Measurements from ENCODE around the gene INS. TPM values are rescaled to one million over a fixed set of nuclear protein-coding genes. Genes with fewer than 3 reads are reported as not detected.

INS gene
- polyA plus RNA-seq, 3 donors: not detected

DNA sequence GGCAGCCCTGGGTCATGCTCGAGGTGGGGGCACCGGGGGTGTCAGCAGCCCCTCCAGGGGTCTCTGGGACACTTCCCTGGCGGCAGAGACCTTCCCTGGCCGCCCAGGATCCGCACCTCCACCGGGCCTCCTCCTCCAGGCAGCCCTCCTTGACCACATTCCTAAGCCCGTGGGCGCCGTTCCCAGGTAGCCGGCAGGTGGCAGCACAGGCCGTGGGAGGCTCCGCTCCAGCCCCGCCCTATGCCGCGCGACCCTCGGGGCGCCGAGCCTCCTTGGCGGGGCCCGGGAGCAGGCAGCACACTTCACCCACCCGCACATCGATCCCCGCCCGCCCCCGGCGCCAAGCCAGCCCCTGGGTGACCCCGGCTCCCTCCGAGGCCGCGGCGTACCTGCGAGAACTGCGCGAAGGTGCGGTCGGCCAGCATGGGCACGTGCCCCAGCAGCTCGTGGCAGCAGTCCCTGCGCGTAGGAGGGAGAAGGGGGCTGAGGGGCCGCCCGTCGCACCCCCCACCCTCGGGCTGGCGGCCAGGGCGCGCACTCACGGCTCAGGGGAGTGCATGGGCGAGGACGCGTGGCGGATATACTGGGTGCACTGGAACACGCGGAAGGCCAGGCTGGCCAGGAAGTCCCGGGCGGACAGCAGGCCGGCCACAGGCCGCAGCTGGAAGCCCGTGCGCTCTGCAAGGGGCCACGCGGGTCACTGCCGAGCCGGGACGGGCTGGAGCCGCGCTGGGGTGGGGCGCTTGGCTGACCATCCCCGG, 5.3 kb upstream of the INS start:
- no peak for DNase-seq

DNA sequence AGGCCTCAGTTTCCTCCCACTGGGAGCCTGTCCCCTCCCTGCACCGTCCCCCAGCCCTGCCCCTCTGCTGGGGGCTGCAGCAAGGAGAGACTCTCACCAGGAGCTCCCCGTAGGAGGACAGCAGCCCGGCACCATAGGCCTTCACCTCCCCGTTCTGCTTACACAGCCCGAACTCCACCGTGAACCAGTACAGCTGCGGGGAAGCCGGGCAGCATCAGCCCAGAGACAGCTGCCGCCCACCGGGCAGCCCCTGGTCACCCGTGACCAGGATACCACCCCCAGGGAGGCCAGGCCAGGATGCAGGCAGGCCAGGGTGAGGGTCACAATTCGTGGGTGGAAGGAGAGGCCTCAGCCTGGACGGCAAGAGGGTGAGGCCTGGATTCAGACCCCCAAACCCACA, 4.6 kb upstream of the INS start:
- DNase-seq: no peak

DNA sequence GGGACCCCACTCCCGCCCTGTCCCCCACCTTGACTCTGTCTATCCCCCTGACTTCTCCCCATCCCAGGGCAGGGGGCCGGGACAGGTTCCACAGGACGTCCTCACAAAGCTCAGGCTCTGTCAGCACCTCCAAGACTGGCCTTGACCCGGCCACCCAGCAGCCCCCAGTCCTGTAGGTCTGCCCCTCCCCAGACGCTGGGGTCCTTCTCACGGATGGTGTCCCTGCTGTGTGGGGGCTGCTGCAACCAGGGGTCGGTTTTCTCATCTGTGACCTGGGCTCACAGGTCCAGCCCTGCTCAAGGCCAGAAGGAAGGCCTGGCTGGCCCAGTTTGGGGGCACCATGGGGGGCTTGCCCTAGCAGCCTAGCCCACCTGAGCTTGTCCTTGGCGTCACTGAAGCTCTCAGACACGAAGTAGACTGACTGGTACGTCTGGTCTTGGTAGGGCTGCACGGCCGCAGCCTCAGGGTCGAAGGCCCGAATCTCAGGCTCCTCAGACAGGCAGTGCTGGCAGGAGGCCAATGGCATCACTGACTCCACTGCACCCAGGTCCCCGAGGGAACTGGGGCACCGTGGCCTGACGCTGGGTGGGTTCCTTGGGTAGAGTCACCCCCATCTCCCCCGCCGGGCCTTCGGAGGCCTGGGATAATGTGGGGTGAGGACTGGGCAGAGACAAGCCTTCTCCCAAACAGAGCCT, 4.0 kb upstream of the INS start:
- no peak for DNase-seq

DNA sequence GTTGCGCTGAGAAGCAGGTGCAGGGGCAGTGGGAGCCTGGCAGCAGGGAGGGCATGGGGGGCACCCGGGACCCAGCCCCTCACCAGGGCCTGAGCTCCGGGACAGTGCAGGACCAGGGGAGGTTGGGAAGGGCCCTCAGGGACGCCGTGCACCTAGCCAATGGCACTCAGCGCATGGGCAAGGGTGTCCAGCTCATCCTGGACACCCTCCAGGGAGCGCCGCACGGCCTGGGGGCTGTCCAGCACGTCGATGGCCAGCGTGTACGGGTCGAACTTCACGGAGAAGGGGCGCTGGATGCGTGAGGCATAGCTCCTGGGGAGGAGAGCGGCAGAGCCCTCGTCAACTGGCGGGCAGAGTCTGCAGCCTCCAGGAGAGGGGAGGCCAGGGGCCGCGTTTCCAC, 3.1 kb upstream of the INS start:
- DNase-seq: no peak

DNA sequence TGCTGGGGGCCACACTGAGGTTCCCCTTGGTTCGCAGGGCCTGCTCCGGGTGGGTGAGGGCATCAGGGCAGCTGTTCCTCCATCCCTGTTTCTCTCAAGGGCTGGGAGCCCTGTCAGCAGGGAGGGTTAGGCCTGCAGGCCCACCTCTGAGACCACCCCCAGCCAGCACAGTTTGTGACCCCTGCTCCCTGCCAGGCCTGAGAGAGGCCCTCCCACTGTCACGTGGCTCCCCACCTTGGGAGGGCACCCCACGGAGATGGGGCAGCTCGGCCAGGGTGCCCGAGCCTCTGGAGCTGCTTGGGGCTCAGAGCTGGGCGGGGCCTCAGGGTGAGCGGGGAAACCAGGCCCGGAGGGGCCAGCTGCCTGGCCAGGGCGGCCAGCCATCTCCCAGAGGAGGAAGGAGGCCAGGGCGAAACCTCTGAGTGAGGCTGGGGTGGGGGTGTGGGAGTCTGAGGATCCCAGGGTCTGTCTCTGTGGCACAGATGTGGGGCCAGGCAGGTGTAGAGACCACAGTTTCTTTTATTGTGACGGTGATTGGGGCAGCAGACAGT, 2.5 kb upstream of the INS start:
- no peak for DNase-seq

DNA sequence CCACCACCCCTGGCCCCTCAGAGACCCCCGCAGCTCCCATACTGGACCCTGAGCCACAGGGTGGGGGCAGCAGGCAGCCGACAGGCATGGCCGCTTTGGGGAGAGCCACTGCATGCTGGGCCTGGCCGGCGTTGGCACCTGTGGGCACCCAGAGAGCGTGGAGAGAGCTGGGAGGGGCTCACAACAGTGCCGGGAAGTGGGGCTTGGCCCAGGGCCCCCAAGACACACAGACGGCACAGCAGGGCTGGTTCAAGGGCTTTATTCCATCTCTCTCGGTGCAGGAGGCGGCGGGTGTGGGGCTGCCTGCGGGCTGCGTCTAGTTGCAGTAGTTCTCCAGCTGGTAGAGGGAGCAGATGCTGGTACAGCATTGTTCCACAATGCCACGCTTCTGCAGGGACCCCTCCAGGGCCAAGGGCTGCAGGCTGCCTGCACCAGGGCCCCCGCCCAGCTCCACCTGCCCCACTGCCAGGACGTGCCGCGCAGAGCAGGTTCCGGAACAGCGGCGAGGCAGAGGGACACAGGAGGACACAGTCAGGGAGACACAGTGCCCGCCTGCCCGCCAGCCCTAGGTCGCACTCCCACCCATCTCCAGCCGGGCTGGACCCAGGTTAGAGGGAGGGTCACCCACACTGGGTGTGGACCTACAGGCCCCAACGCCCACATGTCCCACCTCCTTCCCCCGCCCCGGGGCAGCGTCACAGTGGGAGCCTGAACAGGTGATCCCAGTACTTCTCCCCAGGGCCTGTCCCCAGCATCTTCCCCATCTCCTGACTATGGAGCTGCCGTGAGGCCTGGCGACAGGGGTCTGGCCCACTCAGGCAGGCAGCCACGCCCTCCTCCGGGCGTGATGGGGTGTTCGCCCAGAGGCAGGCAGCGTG, 1.2 kb downstream of the INS start:
- DNase-seq: no peak

DNA sequence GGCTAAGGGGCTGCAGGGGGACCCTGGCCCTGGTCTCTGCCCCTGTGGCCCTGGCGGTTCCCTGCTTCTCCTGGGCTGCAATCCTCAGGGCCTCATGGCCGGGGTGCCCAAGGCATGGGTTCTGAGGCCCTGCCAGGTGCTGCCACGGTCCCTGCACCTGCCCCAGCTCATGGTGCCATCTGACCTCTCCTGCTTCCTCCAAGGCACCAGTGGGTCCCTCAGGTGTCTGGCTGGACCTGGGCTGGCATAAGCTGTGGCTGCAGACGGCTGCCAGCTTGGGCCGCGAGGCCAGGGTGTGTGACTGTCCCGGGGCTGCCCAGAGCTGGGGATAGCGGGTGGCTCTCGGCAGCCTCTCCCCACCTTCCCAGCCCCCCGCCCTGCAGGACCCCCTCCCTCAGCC, 2.0 kb downstream of the INS start:
- DNase-seq: no peak

DNA sequence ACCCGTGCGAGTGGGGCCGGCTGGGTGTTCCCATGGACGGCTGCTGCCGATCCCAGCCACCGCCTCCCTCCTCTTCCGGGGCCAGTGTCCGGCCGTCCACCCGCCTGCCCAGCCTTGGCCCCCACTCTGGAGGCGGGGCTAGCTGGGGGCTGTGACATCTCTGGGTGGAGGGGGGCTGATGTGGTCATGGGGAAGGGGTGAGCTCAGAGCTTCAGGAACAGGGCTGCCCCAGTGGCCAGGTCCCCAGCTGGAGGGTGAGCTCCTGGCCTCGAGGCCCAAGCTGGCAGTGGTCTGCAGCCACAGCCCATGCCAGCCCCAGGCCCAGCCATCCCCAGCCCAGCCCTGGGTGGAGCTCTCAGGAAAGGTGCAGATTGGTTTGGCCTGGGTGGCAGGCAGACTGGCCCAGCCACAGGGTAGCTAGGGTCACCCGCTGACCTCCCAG, 2.7 kb downstream of the INS start:
- no peak for DNase-seq

DNA sequence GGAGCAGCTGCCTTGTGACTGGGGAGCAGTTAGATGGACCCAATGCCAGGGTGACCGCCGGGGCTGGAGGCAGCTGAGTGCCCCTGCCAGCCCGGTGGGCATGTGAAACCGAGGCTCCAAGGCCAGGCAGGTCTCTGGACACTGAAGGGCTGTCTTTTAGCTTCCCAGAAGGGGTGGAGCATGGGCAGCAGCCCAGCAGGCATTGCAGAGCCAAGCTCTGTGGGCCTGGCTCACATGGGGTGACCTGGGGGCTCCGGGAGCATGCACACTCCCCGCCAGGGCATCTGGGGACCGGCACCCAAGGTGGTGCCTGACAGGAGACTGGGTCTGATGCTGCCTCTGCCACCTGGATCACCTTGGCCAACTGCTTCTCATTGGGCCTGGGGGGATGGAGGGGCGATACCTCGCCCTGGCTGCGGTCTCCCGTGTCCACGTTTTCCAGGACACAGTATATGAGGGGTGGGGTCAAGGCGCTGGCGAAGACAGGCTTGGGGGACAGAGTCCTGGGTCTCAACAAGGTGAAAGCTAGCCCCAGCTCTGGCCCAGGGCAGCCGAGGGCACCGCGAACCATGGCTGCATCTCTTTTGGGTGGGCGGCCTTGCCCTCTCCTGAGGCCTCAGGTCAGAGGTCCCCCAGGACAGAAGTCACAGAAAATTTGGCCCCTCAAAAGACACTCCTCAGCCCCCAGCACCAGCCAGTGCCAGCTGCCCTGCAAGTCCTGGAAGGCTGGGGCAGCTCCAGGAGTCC, 3.5 kb downstream of the INS start:
- DNase-seq: no peak

DNA sequence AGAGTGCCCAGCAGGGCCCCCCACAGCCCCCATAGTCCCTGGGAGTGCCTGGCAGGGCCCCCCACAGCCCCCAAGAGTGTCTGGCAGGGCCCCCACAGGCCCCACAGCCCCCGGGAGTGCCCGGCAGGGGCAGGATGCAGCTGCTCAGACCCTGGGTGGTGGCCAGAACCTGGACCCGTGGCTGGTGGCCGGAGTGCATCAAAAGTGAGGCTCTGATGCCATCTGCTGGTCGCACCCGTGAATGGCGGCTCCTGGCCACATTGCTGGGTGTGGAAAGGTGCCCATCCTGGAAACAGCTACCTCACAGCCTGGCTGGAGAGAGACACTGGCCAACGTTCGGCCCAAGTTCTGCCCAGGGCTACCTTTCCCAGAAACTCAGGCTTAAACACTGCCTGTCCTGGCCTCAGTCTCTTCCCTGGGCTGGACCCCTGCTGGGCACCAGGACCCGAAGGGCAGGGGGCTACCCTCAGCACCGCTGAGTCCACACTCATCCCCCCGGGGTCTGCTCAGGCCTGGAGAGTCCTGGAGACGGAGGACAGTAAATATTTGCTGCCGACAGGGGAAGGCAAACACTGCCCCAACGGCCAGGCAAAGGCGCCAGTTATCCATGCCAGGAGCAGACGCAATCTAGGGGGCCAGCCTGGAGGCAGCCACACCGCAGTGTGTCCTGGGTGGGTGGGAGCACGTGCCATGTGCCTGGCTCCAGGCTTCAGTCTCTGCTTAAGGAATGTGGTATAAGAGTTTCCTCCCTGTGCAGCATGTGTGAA, 4.4 kb downstream of the INS start:
- no peak for DNase-seq

DNA sequence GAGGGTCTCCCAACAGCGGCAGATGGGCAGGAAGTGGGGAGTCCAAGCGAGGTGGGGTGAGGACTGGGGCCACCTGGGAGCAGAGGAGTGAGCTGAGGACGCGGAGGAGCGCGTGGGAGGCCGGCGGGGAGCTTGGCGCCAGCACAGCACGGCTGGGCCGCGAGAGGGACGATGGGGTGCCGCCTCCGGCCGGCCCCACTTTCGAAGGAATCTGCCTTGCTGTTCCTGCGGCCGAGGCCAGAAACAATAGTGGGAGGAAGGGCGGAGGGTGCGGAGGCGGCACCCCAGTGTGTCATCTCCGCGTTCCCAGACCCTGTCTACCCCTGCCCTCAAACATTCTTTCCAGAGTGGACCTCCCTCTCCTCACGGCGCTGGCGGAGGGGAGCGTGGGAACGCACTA, 5.5 kb downstream of the INS start:
- no peak for DNase-seq

DNA sequence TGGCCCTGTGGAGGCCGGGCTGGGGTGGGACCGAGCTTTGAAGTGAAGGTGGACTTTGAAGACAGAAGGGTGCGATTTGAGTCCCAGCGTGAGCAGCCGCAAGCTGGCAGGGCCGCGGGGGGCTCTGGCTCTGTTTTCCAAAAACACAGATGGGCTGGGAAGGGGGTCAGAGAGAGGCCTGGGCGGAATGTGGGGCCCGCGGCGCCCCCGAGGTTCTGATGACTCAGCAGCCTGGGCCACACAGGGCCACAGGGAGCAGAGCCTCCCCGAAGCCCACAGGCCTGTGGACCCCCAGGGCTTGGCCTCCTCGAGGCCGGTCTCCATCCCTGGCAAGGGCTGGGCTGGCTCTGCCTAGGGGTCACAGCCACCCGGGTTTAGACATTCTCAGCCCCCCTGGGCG, 6.1 kb downstream of the INS start:
- DNase-seq: no peak

DNA sequence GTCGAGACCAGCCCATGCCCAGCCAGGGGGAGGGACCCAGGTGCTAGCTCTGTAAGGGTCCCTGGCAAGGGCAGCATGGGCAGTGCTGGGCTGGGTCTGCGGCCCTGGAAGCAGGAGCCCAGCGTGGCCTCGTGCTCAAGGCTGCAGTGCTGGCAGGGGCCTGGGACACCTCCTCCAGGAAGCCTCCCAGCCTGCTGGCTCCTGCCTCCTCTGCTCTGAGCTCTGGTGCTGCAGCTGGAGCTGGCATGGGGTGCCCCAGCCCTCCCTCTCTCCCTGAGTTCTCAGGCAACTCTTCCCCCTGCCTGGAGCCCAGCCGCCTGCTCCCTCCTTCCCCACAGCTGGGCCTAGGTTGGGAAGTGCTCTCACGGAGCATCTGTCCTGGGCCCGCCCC, 6.8 kb downstream of the INS start:
- DNase-seq: no peak

DNA sequence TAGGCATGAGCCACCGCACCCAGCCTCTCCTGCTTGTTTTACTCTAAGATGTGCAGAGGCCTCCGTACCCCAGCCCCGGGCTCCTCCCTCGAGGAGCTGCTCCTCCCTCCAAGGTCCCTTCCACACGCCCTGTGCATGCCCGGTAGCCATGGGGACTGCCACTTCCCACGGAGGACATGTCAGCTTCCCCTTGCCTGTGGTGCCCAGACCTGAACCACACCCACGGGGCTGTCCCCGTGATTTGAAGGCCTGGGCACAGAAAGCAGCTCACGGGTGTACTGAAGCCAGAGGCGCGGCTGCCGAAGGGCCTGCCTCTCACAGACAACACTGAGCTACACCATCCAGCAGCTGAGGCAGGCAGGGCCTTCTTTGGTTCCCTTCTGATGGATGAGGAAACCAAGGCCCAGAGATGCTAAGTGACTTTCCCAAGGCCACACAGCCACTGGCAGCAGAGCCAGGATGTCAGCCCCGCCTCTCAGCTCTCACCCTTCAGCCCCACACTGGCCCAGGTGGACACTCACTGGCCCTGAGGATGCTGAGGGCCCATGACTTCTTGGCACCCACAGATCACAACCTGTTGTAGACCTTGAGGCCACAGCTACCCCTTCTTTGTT, 7.3 kb downstream of the INS start:
- no peak for DNase-seq

DNA sequence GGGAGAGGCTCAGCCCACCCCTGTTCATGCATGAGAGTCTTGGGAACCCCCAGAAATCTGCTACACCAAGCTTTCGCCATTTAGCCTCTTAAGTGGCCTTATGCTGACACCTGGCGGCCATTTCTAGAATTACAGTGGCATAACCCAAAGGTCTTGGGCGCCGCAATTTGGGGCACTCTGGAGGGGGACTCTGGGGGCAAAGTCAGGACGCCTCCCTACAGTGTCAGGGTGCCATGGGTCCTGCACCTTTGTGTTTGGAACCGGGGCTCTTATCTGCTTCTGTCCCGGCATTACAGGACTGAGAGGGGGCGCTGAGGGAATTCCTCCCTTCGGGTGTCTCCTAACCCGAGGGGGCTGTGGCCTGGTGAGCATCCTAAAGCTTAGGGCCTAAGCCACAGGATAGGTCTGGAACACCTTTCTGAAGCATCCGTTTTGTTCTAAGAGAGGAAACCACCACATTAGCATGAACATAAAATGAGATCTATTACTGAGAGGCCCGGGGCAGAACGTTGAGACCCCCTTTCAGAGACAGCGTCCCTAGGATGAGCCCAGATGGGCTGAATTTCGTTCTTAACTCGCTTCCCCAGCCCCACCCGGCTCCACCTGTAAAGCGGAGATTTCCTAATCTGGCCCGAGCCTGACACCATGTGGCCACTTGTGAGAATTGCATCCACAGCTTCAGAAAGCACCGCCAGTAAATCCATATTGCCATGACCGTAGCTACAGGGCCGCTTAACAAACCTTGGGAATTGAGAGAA, 9.3 kb downstream of the INS start:
- peak; percentile 77 for DNase-seq

DNA sequence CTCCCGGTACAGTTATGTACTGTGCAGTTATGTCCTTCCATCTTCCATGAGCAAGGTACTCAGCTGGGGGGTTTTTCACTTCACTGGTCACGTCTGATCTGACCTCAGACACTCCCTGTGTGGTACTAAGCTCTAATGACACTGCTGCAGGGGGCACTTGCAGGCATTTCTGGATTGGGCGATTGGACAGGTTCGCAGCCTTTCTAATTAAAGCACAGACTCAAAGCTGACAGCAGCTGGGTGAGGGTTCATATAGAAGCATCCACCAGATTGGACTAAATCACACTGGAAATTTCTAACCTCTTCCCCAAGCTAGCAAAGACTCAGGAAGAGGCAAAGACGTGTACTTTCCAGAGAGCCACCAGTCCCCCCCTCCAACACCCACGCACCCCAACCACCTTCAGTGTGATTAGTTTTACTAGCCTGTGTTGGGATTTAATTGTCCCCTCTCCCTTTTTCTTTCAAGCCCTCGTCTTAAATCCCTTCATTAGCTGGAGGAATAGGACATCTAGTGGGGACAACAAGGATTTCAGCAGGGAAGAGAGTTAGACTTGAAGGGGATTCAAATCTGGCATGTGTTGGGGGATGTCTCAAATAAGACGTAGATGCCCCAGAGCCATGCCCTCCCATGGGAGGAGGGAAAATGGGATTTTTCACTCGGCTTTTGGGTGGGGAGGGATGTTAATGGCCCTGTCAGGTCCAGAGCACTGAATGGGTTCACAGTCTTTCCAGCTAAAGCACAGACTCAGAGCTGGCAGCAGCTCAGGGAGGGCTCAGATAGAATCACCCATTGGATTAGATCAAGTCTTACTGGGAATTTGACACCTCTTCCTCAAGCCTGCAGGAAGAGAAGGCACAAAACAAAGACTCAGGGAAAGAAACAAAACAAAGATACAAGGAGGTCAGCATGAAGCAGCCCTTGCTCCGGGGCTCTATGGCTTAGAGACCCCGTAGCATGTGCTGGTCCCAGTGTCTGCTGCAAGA, 10.9 kb downstream of the INS start:
- DNase-seq: no peak

DNA sequence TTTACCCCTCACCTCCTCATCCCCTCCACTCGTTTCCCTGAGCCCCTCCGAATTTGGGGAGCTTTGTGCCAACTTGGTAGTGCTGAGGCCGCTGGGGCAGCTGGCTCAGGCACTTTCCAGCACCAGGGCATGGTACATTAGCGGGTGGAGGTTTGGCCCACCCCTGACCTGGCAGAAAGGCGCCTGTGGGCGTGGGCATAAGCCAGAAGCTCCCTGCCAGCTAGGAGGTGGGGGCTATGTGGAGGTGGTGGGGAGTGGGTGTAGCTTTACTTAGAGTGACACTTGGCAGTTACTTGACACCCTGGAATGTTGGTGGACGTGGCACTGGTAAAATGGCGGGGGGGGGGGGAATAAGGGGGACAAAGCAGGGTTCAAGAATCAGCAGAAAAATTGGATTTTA, 11.5 kb downstream of the INS start:
- DNase-seq: no peak

DNA sequence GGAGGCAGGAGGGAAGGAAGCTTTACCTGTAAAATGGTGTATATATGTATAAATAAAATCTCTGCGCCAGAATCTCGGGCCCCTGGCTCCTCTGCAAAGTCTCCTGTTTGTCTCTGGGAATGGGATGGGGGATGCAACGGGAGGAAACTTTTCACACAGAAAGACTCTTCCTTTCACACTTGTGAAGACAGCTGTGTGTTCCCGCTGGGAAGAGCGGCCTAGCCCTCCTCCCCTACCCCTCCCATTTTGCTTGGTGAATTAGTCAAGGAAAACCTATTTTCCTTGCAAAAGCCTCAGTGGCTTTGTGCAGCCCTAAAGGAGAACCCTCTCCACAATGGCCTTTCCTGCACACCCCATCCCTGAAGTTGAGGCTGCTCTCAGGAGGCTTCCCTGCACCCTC, 12.4 kb downstream of the INS start:
- no peak for DNase-seq
